T-helper 1 cell treated with Interleukin-12 subunit alpha and Interleukin-12 subunit beta and Interleukin-4 antibody, amounts not matched to agents 30 μg/mL and 1 μg/mL, for 36 hours (primary cell): ENCODE data around the gene WDR27.
"Not testable (repeated sequence)": the region's sequence is repeated elsewhere in the genome, so short reads cannot be mapped to it uniquely, and the experiment has no call there.

Experiments
- H3K27ac Mint-ChIP-seq: one replicate; pipeline ENCODE4 v1.8.0; 2021; ENCODE audit warnings: mild to moderate bottlenecking, mixed read lengths
- H3K27me3 Mint-ChIP-seq: one replicate; pipeline ENCODE4 v1.8.0; 2021; ENCODE audit warnings: low read depth, mixed read lengths
- H3K36me3 Mint-ChIP-seq: one replicate; pipeline ENCODE4 v1.8.0; 2021; ENCODE audit warnings: low read depth, mixed read lengths
- H3K4me1 Mint-ChIP-seq: one replicate; pipeline ENCODE4 v1.8.0; 2021; ENCODE audit warnings: low read depth, mixed read lengths
- H3K4me3 Mint-ChIP-seq: one replicate; pipeline ENCODE4 v1.8.0; 2021; ENCODE audit warnings: mild to moderate bottlenecking, moderate library complexity, mixed read lengths
- H3K9me3 Mint-ChIP-seq: one replicate; pipeline ENCODE4 v1.8.0; 2021; ENCODE audit warnings: mixed read lengths

Gene WDR27

GRCh38 chr6:169454204-169454871 lies 247.5 kb downstream of the WDR27 start:
- no peaks in the 10 kb centered on the region for H3K36me3 Mint-ChIP-seq
- H3K4me1 Mint-ChIP-seq = no peaks in the 10 kb centered on the region
- H3K27me3 Mint-ChIP-seq = no peaks in the 10 kb centered on the region
- no peaks in the 10 kb centered on the region for H3K9me3 Mint-ChIP-seq
- H3K27ac Mint-ChIP-seq = no peak overlapping the region
- H3K4me3 Mint-ChIP-seq = no peak overlapping the region

GRCh38 chr6:169452869-169453620 lies 248.8 kb downstream of the WDR27 start:
- Mint-ChIP-seq H3K36me3 (no peaks in the 10 kb centered on the region), H3K27me3 (no peaks in the 10 kb centered on the region), H3K9me3 (no peaks in the 10 kb centered on the region), H3K4me3 (no peak overlapping the region), H3K4me1 (no peaks in the 10 kb centered on the region), H3K27ac (no peak overlapping the region)

GRCh38 chr6:169452117-169452868 lies 249.5 kb downstream of the WDR27 start:
- H3K9me3 Mint-ChIP-seq = no peaks in the 10 kb centered on the region
- no peak overlapping the region for H3K27ac Mint-ChIP-seq
- H3K27me3 Mint-ChIP-seq = no peaks in the 10 kb centered on the region
- H3K4me1 Mint-ChIP-seq = no peaks in the 10 kb centered on the region
- H3K4me3 Mint-ChIP-seq = no peak overlapping the region
- H3K36me3 Mint-ChIP-seq = no peaks in the 10 kb centered on the region

- Mint-ChIP-seq H3K9me3 (no peaks in the 10 kb centered on the region), H3K27ac (no peak overlapping the region), H3K27me3 (no peaks in the 10 kb centered on the region), H3K4me3 (no peak overlapping the region), H3K36me3 (no peaks in the 10 kb centered on the region), H3K4me1 (no peaks in the 10 kb centered on the region)
These were observed 250.6 kb downstream of the WDR27 start for GRCh38 chr6:169451065-169451838.

- no peaks in the 10 kb centered on the region for H3K9me3 Mint-ChIP-seq
- H3K27me3 Mint-ChIP-seq = no peaks in the 10 kb centered on the region
- H3K36me3 Mint-ChIP-seq = no peaks in the 10 kb centered on the region
- no peak overlapping the region for H3K27ac Mint-ChIP-seq
- H3K4me1 Mint-ChIP-seq = no peaks in the 10 kb centered on the region
- H3K4me3 Mint-ChIP-seq = no peak overlapping the region
These were observed 251.7 kb downstream of the WDR27 start for GRCh38 chr6:169450097-169450496.

GRCh38 chr6:169449221-169449620 lies 252.6 kb downstream of the WDR27 start:
- H3K36me3 Mint-ChIP-seq = no peaks in the 10 kb centered on the region
- H3K27me3 Mint-ChIP-seq = no peaks in the 10 kb centered on the region
- H3K9me3 Mint-ChIP-seq = no peaks in the 10 kb centered on the region
- H3K27ac Mint-ChIP-seq = no peak overlapping the region
- H3K4me3 Mint-ChIP-seq = no peak overlapping the region
- H3K4me1 Mint-ChIP-seq = no peaks in the 10 kb centered on the region

- Mint-ChIP-seq H3K36me3 (no peaks in the 10 kb centered on the region), H3K27me3 (no peaks in the 10 kb centered on the region), H3K27ac (no peak overlapping the region), H3K4me3 (no peak overlapping the region), H3K4me1 (no peaks in the 10 kb centered on the region), H3K9me3 (no peaks in the 10 kb centered on the region)
These were observed 255.9 kb downstream of the WDR27 start for GRCh38 chr6:169445661-169446581.

GRCh38 chr6:169445227-169445626 lies 256.6 kb downstream of the WDR27 start:
- Mint-ChIP-seq H3K36me3 (no peaks in the 10 kb centered on the region), H3K4me1 (no peaks in the 10 kb centered on the region), H3K9me3 (no peaks in the 10 kb centered on the region), H3K27me3 (no peaks in the 10 kb centered on the region), H3K27ac (no peak overlapping the region), H3K4me3 (no peak overlapping the region)

- no peaks in the 10 kb centered on the region for H3K36me3 Mint-ChIP-seq
- H3K27ac Mint-ChIP-seq = no peak overlapping the region
- H3K4me1 Mint-ChIP-seq = no peaks in the 10 kb centered on the region
- no peaks in the 10 kb centered on the region for H3K9me3 Mint-ChIP-seq
- no peaks in the 10 kb centered on the region for H3K27me3 Mint-ChIP-seq
- no peak overlapping the region for H3K4me3 Mint-ChIP-seq
These were observed 260.5 kb downstream of the WDR27 start for GRCh38 chr6:169441292-169441691.

- Mint-ChIP-seq H3K9me3 (no peaks in the 10 kb centered on the region), H3K27me3 (no peaks in the 10 kb centered on the region), H3K36me3 (no peaks in the 10 kb centered on the region), H3K27ac (no peak overlapping the region), H3K4me1 (no peaks in the 10 kb centered on the region), H3K4me3 (no peak overlapping the region)
These were observed 262.1 kb downstream of the WDR27 start for GRCh38 chr6:169439710-169440109.

GRCh38 chr6:169434554-169434953 lies 267.3 kb downstream of the WDR27 start:
- not testable (repeated sequence) for H3K36me3 Mint-ChIP-seq, H3K4me1 Mint-ChIP-seq, H3K27ac Mint-ChIP-seq, H3K27me3 Mint-ChIP-seq, H3K4me3 Mint-ChIP-seq
- H3K9me3 Mint-ChIP-seq = peaks cover 33% of the 10 kb centered on the region

GRCh38 chr6:169429001-169429400 lies 272.8 kb downstream of the WDR27 start:
- Mint-ChIP-seq H3K9me3 (peaks cover 38% of the 10 kb centered on the region), H3K27me3 (no peaks in the 10 kb centered on the region), H3K4me1 (no peaks in the 10 kb centered on the region), H3K4me3 (no peak overlapping the region), H3K36me3 (no peaks in the 10 kb centered on the region), H3K27ac (no peak overlapping the region)

GRCh38 chr6:169428532-169428931 lies 273.3 kb downstream of the WDR27 start:
- no peak overlapping the region for H3K27ac Mint-ChIP-seq
- H3K4me1 Mint-ChIP-seq = no peaks in the 10 kb centered on the region
- no peaks in the 10 kb centered on the region for H3K27me3 Mint-ChIP-seq
- no peak overlapping the region for H3K4me3 Mint-ChIP-seq
- H3K9me3 Mint-ChIP-seq = peaks cover 34% of the 10 kb centered on the region
- no peaks in the 10 kb centered on the region for H3K36me3 Mint-ChIP-seq
